HEK293 (cell line): ENCODE results near the gene PHAX.
"Not testable (repeated sequence)": the region's sequence is repeated elsewhere in the genome, so short reads cannot be mapped to it uniquely, and the experiment has no call there.

Experiments used
- CTCF ChIA-PET: fragments of 350-600 bp; formaldehyde crosslinking; extraction: SDS; loops from one replicate; lab custom pipeline; 2021; ENCODE audit warnings: antibody characterized with exemption; lab: Yijun Ruan, JAX
- POLR2A ChIA-PET: fragments of 300-600 bp; formaldehyde crosslinking; extraction: SDS; loops from one replicate; lab custom pipeline; 2020; ENCODE audit warnings: antibody characterized with exemption, inconsistent platforms; lab: Yijun Ruan, JAX
- H3K27ac ChIP-seq: fragments of 200-500 bp; sonication (Bioruptor generic); 2 replicates; pipeline ENCODE4 v1.5.1; 2014; ENCODE audit warnings: low read depth, low read length, control low read depth, inconsistent platforms; ENCODE audit errors: extremely low read depth
- H3K36me3 ChIP-seq, 2 experiments: fragments of 200-500 bp in 1 of 2; sonication (Bioruptor generic) in 1 of 2; 1 replicate in 1 of 2; 2 replicates in 1 of 2; pipeline ENCODE4 v1.5.1; 2014 to 2017; ENCODE audit warnings: inconsistent platforms in 2 of 2, low read length in 2 of 2; ENCODE audit not compliant: control insufficient read depth in 2 of 2, insufficient read depth in 1 of 2
- H3K4me1 ChIP-seq: fragments of 200-500 bp; sonication (Bioruptor generic); 2 replicates; pipeline ENCODE4 v1.5.1; 2014; ENCODE audit warnings: mild to moderate bottlenecking, low read length, inconsistent platforms; ENCODE audit not compliant: control insufficient read depth, insufficient read depth
- H3K4me3 ChIP-seq: 2 replicates; pipeline ENCODE4 v1.5.1; 2011; ENCODE audit warnings: low read depth, mild to moderate bottlenecking, control low read depth, low read length, moderate library complexity
- H3K9me3 ChIP-seq: fragments of 200-500 bp; sonication (Bioruptor generic); 2 replicates; pipeline ENCODE4 v1.5.1; 2014; ENCODE audit warnings: low read depth, low read length, inconsistent platforms; ENCODE audit not compliant: control insufficient read depth, insufficient read depth
- ATF2 ChIP-seq: fragments of 450-650 bp; formaldehyde crosslinking; IDR thresholded peaks from 2 replicates; pipeline ENCODE4 v1.5.1; 2016; ENCODE audit warnings: missing biosample characterization, missing genetic modification characterization, low read depth
- EGR2 ChIP-seq: fragments of 450-650 bp; formaldehyde crosslinking; IDR thresholded peaks from 2 replicates; pipeline ENCODE4 v1.5.1; 2016; ENCODE audit warnings: low read depth, missing biosample characterization, missing genetic modification characterization
- GLI2 ChIP-seq: fragments of 450-650 bp; formaldehyde crosslinking; IDR thresholded peaks from 2 replicates; pipeline ENCODE4; 2017; ENCODE audit warnings: missing biosample characterization, missing genetic modification characterization, low read depth, borderline replicate concordance
- GLI4 ChIP-seq: fragments of 450-650 bp; formaldehyde crosslinking; IDR thresholded peaks from 2 replicates; pipeline ENCODE4 v1.5.1; 2016; ENCODE audit warnings: missing biosample characterization, missing genetic modification characterization
- KLF1 ChIP-seq: fragments of 450-650 bp; formaldehyde crosslinking; IDR thresholded peaks from 2 replicates; pipeline ENCODE4 v1.5.1; 2016; ENCODE audit warnings: missing biosample characterization, missing genetic modification characterization
- PRDM6 ChIP-seq: fragments of 450-650 bp; formaldehyde crosslinking; IDR thresholded peaks from 2 replicates; pipeline ENCODE4 v1.5.1; 2017; ENCODE audit warnings: missing biosample characterization, missing genetic modification characterization
- SALL2 ChIP-seq: fragments of 450-650 bp; formaldehyde crosslinking; IDR thresholded peaks from 2 replicates; pipeline ENCODE4 v1.5.0; 2017; ENCODE audit warnings: missing biosample characterization, mild to moderate bottlenecking, missing genetic modification characterization, borderline replicate concordance
- YY2 ChIP-seq: fragments of 450-650 bp; formaldehyde crosslinking; IDR thresholded peaks from 2 replicates; pipeline ENCODE4 v1.5.1; 2016; ENCODE audit warnings: missing biosample characterization, missing genetic modification characterization
- ZBTB7A ChIP-seq: fragments of 450-650 bp; formaldehyde crosslinking; IDR thresholded peaks from 2 replicates; pipeline ENCODE4 v1.5.1; 2016; ENCODE audit warnings: low read depth, missing biosample characterization, missing genetic modification characterization
- ZNF121 ChIP-seq: fragments of 450-650 bp; formaldehyde crosslinking; IDR thresholded peaks from 2 replicates; pipeline ENCODE4 v1.5.1; 2016; ENCODE audit warnings: missing biosample characterization, missing genetic modification characterization
- ZNF132 ChIP-seq: fragments of 450-650 bp; formaldehyde crosslinking; IDR thresholded peaks from 2 replicates; pipeline ENCODE4 v1.5.1; 2017; ENCODE audit warnings: missing biosample characterization, missing genetic modification characterization, borderline replicate concordance
- ZNF146 ChIP-seq: fragments of 450-650 bp; formaldehyde crosslinking; IDR thresholded peaks from 2 replicates; pipeline ENCODE4 v1.5.1; 2016; ENCODE audit warnings: missing biosample characterization, missing genetic modification characterization
- ZNF157 ChIP-seq: fragments of 450-650 bp; formaldehyde crosslinking; IDR thresholded peaks from 2 replicates; pipeline ENCODE4 v1.5.1; 2016; ENCODE audit warnings: missing biosample characterization, missing genetic modification characterization
- ZNF16 ChIP-seq: fragments of 450-650 bp; formaldehyde crosslinking; IDR thresholded peaks from 2 replicates; pipeline ENCODE4 v1.5.1; 2016; ENCODE audit warnings: low read depth, missing biosample characterization, missing genetic modification characterization
- ZNF169 ChIP-seq: fragments of 450-650 bp; formaldehyde crosslinking; IDR thresholded peaks from 2 replicates; pipeline ENCODE4 v1.5.1; 2016; ENCODE audit warnings: missing biosample characterization, missing genetic modification characterization
- ZNF223 ChIP-seq: fragments of 450-650 bp; formaldehyde crosslinking; IDR thresholded peaks from 2 replicates; pipeline ENCODE4 v1.5.1; 2016; ENCODE audit warnings: missing biosample characterization, missing genetic modification characterization
- ZNF416 ChIP-seq: fragments of 450-650 bp; formaldehyde crosslinking; IDR thresholded peaks from 2 replicates; pipeline ENCODE4 v1.5.1; 2016; ENCODE audit warnings: missing biosample characterization, missing genetic modification characterization
- ZNF433 ChIP-seq: fragments of 450-650 bp; formaldehyde crosslinking; IDR thresholded peaks from 2 replicates; pipeline ENCODE4 v1.5.1; 2016; ENCODE audit warnings: missing biosample characterization, missing genetic modification characterization, low read depth
- ZNF514 ChIP-seq: fragments of 450-650 bp; formaldehyde crosslinking; IDR thresholded peaks from 2 replicates; pipeline ENCODE4 v1.5.1; 2016; ENCODE audit warnings: missing biosample characterization, missing genetic modification characterization
- ZNF521 ChIP-seq: fragments of 450-650 bp; formaldehyde crosslinking; IDR thresholded peaks from 2 replicates; pipeline ENCODE4 v1.5.1; 2017; ENCODE audit warnings: missing biosample characterization, mild to moderate bottlenecking, missing genetic modification characterization
- ZNF549 ChIP-seq: fragments of 450-650 bp; IDR thresholded peaks from 2 replicates; pipeline ENCODE4 v1.5.1; 2018; ENCODE audit warnings: missing biosample characterization, missing genetic modification characterization, mild to moderate bottlenecking, inconsistent platforms, moderate library complexity
- ZNF560 ChIP-seq: fragments of 450-650 bp; formaldehyde crosslinking; IDR thresholded peaks from 2 replicates; pipeline ENCODE4 v1.5.1; 2017; ENCODE audit warnings: missing biosample characterization, missing genetic modification characterization, borderline replicate concordance
- ZNF629 ChIP-seq: fragments of 450-650 bp; formaldehyde crosslinking; IDR thresholded peaks from 2 replicates; pipeline ENCODE4 v1.5.1; 2017; ENCODE audit warnings: missing biosample characterization, missing genetic modification characterization
- ZNF670 ChIP-seq: fragments of 450-650 bp; formaldehyde crosslinking; IDR thresholded peaks from 2 replicates; pipeline ENCODE4 v1.5.1; 2016; ENCODE audit warnings: missing biosample characterization, missing genetic modification characterization, low read depth
- ZNF776 ChIP-seq: fragments of 450-650 bp; formaldehyde crosslinking; IDR thresholded peaks from 2 replicates; pipeline ENCODE4 v1.5.0; 2017; ENCODE audit warnings: missing biosample characterization, missing genetic modification characterization, borderline replicate concordance
- ZXDB ChIP-seq: fragments of 450-650 bp; formaldehyde crosslinking; IDR thresholded peaks from 2 replicates; pipeline ENCODE4 v1.5.1; 2016; ENCODE audit warnings: missing biosample characterization, missing genetic modification characterization
- TF ChIP-seq, protein P1 (sequence below): fragments of 450-650 bp; formaldehyde crosslinking; IDR thresholded peaks from 2 replicates; pipeline ENCODE4 v1.5.1; 2016; ENCODE audit warnings: missing biosample characterization, missing genetic modification characterization

Gene PHAX

DNA sequence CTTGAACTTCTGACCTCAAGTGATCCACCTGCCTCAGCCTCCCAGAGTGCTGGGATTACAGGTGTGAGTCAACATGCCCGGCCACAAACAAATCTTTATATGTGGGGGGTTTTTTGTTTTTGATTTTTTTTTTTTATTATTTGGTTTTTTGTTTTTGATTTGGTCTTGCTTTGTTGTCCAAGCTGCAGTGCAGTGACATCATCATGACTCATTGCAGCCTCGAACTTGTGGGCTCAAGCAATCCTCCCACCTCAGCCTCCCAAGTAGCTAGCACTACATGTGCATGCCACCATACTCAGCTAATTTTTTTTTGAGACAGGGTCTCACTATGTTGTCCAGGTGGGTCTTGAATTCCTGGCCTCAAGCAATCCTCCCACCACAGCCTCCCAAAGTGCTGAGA, 48.1 kb upstream of the PHAX start:
- Histone ChIP-seq H3K36me3 (peaks cover 82 to 84% of the 10 kb centered on the region in 2 experiments), H3K4me3 (no peak overlapping the region), H3K9me3 (no peaks in the 10 kb centered on the region), H3K4me1 (no peaks in the 10 kb centered on the region), H3K27ac (no peak overlapping the region)
- ChIA-PET POLR2A (no interaction called here), CTCF (interaction anchor here (0.7 to 1.2 kb wide), 2 partner anchors 9 to 14 kb away, joined by 3 read pairs; no protein-coding TSS in a partner anchor)
- TF ChIP-seq, protein P1, sequence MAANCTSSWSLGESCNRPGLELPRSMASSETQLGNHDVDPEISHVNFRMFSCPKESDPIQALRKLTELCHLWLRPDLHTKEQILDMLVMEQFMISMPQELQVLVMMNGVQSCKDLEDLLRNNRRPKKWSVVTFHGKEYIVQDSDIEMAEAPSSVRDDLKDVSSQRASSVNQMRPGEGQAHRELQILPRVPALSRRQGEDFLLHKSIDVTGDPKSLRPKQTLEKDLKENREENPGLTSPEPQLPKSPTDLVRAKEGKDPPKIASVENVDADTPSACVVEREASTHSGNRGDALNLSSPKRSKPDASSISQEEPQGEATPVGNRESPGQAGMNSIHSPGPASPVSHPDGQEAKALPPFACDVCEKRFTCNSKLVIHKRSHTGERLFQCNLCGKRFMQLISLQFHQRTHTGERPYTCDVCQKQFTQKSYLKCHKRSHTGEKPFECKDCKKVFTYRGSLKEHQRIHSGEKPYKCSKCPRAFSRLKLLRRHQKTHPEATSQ (tag by site-specific recombination): no peak
- TF ChIP-seq ZNF514: no peak
- 0 out of 2 replicates have a peak, but pooled peaks have one; percentile 34 for TF ChIP-seq ZNF121 (tag by site-specific recombination)
- peak; percentile 32; the same call in 1 of the 2 replicates for TF ChIP-seq EGR2 (tag by site-specific recombination)
- TF ChIP-seq ZNF169: no peak
- no peak for TF ChIP-seq ZNF549
- no peak for TF ChIP-seq GLI2 (tag by site-specific recombination)
- TF ChIP-seq ZNF132 (tag by site-specific recombination): no peak
- TF ChIP-seq ATF2 (tag by site-specific recombination): 0 out of 2 replicates have a peak, but pooled peaks have one; percentile 43

- ChIA-PET CTCF (interaction anchor here (1.4 kb wide), 1 partner anchor 10 kb away, joined by 3 read pairs; no protein-coding TSS in a partner anchor), POLR2A (interaction anchor here (0.6 kb wide), 1 partner anchor 31 kb away, joined by 5 read pairs; no protein-coding TSS in a partner anchor)
- not testable (repeated sequence) for H3K27ac ChIP-seq, H3K9me3 ChIP-seq, H3K4me3 ChIP-seq, H3K4me1 ChIP-seq
- H3K36me3 ChIP-seq: peaks cover 75 to 83% of the 10 kb centered on the region in 2 experiments
Measured at GRCh38 chr5:126555101-126555500, 45.6 kb upstream of the PHAX start.

DNA sequence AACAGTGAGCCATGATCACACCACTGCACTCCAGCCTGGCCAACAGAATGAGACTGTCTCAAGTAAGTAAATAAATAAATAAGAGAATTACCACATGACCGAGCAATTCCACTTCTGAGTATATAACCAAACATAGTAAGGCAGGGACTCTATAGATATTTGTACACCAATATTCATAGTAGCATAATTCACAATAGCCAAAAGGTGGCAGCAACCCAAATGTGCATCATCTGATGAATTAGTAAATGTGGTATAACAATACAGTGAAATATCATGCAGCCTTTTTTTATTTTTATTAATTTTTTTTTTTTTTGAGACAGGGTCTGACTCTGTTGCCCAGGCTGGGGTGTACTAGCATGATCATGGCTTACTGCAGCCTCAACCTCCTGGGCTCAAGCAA, 38.8 kb upstream of the PHAX start:
- ChIA-PET CTCF (interaction anchor here (0.6 to 1.2 kb wide), 2 partner anchors 9 to 33 kb away, joined by 3 read pairs; partner anchors contain the start of gene ALDH7A1), POLR2A (no interaction called here)
- peaks cover 69 to 70% of the 10 kb centered on the region in 2 experiments for H3K36me3 ChIP-seq
- H3K27ac ChIP-seq: no peak overlapping the region
- no peaks in the 10 kb centered on the region for H3K4me1 ChIP-seq
- H3K4me3 ChIP-seq: no peak overlapping the region
- H3K9me3 ChIP-seq: no peaks in the 10 kb centered on the region
- TF ChIP-seq GLI4 (tag by site-specific recombination) (no peak), ZNF776 (tag by site-specific recombination) (no peak), PRDM6 (no peak), ATF2 (tag by site-specific recombination) (no peak), YY2 (tag by site-specific recombination) (no peak), ZXDB (tag by site-specific recombination) (no peak), SALL2 (tag by site-specific recombination) (no peak), ZNF223 (tag by site-specific recombination) (no peak), ZNF416 (no peak), ZNF16 (tag by site-specific recombination) (no peak), ZNF629 (no peak), ZNF521 (tag by site-specific recombination) (no peak), ZNF157 (tag by site-specific recombination) (no peak), ZNF670 (tag by site-specific recombination) (no peak), ZBTB7A (tag by site-specific recombination) (no peak), ZNF433 (tag by site-specific recombination) (no peak), KLF1 (no peak), ZNF146 (tag by site-specific recombination) (no peak), ZNF560 (tag by site-specific recombination) (no peak)
